Activated CD4-positive, alpha-beta T cell treated with anti-CD3 and anti-CD28 coated beads, Interleukin-2, amount 10 ng/mL, durations not matched to agents 24 days and 14 days (primary cell): ENCODE results near the gene DDX1. TPM values are rescaled to one million over a fixed set of nuclear protein-coding genes. Genes with fewer than 3 reads are reported as not detected.
A peak's percentile ranks its signal among the peaks of the same experiment; 100 is the strongest.

Experiments used
- DNase-seq: peaks from one replicate; pipeline ENCODE4 v3.0.0; 2022
- H3K27ac Mint-ChIP-seq: one replicate; pipeline ENCODE4 v1.8.0; 2022; ENCODE audit warnings: mild to moderate bottlenecking, mixed read lengths
- H3K27me3 Mint-ChIP-seq: one replicate; pipeline ENCODE4 v1.8.0; 2022; ENCODE audit warnings: mixed read lengths
- H3K36me3 Mint-ChIP-seq: one replicate; pipeline ENCODE4 v1.8.0; 2022; ENCODE audit warnings: low read depth, mild to moderate bottlenecking, mixed read lengths
- H3K4me1 Mint-ChIP-seq: one replicate; pipeline ENCODE4 v1.8.0; 2021; ENCODE audit warnings: mixed read lengths
- H3K4me3 Mint-ChIP-seq: one replicate; pipeline ENCODE4 v1.8.0; 2022; ENCODE audit warnings: mild to moderate bottlenecking, moderate library complexity, mixed read lengths
- H3K9me3 Mint-ChIP-seq: one replicate; pipeline ENCODE4 v1.8.0; 2021; ENCODE audit warnings: mixed read lengths
- intact Hi-C: fragments of 100-400 bp; cut with micrococcal nuclease; formaldehyde crosslinking; loops from one replicate; pipeline ENCODE4 v1.15.1; 2023
- total RNA-seq: library from RNA; stranded (reverse); gene quantifications from 2 replicates; pipeline ENCODE4 v1.2.3, GENCODE V29; 2022

DDX1 gene
- total RNA-seq, 1 donor from 2014 or later, result 116 TPM

DNA sequence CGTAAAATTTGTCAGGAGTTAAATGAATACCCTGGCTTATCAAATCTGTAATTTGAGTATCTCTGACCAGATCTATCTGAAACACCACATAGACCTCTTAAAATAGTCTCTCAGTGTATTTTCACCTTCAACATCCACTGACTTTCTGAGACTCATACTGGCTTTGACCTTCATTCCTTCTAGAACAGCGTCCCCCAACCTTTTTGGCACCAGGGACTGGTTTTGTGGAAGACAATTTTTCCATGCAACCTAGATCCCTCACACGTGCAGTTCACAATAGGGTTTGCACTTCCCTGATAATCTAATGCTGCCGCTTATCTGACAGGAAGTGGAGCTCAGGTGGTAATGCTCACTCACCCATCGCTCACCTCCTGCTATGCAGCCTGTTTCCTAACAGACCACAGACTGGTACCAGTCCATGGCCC, 33.8 kb upstream of the DDX1 start:
- H3K27me3 Mint-ChIP-seq, result no peaks in the 10 kb centered on the region
- peak; percentile 44 for DNase-seq
- H3K4me3 Mint-ChIP-seq, result no peak overlapping the region
- no peak overlapping the region for H3K27ac Mint-ChIP-seq
- peaks cover 8% of the 10 kb centered on the region for H3K36me3 Mint-ChIP-seq
- intact Hi-C loops, result no loop called here
- H3K4me1 Mint-ChIP-seq, result peaks cover 26% of the 10 kb centered on the region
- no peaks in the 10 kb centered on the region for H3K9me3 Mint-ChIP-seq

DNA sequence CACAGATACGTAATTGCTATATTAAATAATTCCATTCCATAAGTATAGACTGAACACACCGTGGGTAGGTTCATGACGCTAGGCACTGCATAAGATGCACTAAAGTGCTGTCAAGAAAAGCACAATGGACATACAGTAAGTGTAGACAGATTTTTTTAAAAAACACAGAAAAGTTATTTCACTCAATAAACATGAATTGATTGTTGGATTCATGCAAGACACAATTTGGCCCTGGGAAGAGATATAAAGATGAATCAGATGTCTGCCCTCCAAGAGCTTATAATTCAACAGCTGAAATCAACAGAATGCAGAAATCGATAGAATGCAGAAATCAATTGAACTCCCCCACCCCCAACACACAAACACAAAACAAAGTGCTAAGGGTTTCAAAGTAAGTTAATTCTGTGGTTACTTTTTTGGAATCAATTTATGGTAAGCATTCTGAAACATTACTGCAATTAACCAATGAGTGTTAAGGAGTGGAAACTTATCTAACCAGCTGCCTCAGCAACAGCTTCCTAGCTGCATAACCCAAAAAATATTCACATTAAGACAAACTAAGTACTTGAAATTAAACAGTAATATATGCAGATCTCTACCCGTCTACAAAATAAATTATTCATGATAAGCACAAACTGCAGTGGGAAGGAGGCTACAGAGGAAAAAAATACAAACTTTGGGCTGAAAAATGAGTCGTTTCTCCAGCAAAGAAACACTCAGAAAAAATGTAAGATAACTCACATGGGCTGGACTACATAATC, 32.1 kb upstream of the DDX1 start:
- Mint-ChIP-seq H3K4me1 (peaks cover 31% of the 10 kb centered on the region), H3K36me3 (peaks cover 2% of the 10 kb centered on the region), H3K4me3 (peak overlapping the region; percentile 99), H3K9me3 (no peaks in the 10 kb centered on the region), H3K27me3 (peaks cover 3% of the 10 kb centered on the region), H3K27ac (no peak overlapping the region)
- intact Hi-C loops, result loop anchor here (2.0 to 5.0 kb wide), 2 partner anchors 182 to 383 kb away; no protein-coding TSS in a partner anchor
- peak; percentile 36 for DNase-seq

DNA sequence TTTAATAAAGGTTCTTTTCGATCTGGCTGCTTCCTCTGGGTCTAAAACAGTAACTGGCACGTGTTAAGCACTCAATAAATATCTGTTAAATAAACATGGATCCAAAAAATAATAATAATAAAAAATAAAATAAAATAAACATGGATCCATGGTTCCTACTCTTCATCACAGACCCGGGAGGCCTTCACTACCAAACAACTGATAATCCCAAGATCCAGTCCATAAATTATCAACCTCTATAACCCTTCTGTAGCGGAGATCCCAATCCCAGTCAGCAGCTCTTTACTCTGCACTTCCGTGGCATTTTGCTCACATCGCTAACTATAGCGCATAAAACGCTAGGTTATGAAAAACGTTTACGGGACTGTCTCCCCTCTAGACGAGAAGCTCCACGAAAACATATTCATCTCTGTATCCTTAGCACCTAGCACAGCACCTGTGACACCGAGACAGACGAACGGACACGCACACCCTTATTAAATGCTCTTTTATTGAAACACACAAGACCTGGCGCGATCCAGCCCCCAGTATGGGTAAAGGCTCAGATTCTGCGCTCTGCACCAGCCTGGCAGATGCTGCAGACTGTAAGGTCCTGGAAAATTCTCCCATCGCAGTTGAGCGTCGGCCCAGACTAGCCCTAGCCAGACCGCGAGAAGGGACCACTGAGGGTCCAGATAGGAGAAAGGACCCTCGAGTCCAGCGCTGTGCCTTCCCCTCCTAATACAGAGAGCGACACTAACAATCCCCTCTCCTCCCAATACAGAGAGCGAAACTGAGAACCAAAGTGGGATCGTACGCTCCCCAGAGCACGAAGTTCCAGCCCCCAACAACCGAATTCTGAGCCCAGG, 31.3 kb upstream of the DDX1 start:
- peaks cover 3% of the 10 kb centered on the region for H3K27me3 Mint-ChIP-seq
- peaks cover 2% of the 10 kb centered on the region for H3K36me3 Mint-ChIP-seq
- no peak for DNase-seq
- no peaks in the 10 kb centered on the region for H3K9me3 Mint-ChIP-seq
- intact Hi-C loops, result loop anchor here (2.0 to 5.0 kb wide), 2 partner anchors 183 to 384 kb away; no protein-coding TSS in a partner anchor
- peaks cover 31% of the 10 kb centered on the region for H3K4me1 Mint-ChIP-seq
- peak overlapping the region; percentile 94 for H3K27ac Mint-ChIP-seq
- peak overlapping the region; percentile 99 for H3K4me3 Mint-ChIP-seq

GRCh38 chr2:15560988-15561573, 30.6 kb upstream of the DDX1 start, which contains the start of gene NBAS:
TSS of gene NBAS (minus strand) at chr2:15561334. CDS start at chr2:15561304, 30 bp downstream.
- intact Hi-C loops, result loop anchor here (1.0 to 5.0 kb wide), 4 partner anchors 30 to 419 kb away; partner anchors contain the start of gene DDX1
- DNase-seq, result peak; percentile 92

GRCh38 chr2:15561574-15562344, 29.9 kb upstream of the DDX1 start:
- Mint-ChIP-seq H3K27ac (peak overlapping the region; percentile 94), H3K27me3 (peaks cover 5% of the 10 kb centered on the region), H3K4me1 (peaks cover 31% of the 10 kb centered on the region), H3K4me3 (peak overlapping the region; percentile 99), H3K36me3 (no peaks in the 10 kb centered on the region), H3K9me3 (no peaks in the 10 kb centered on the region)
- intact Hi-C loops, result loop anchor here (1.0 to 5.0 kb wide), 4 partner anchors 30 to 419 kb away; partner anchors contain the start of gene DDX1
- peak; percentile 74 for DNase-seq

More at GRCh38 chr2:15560988-15561573, 30.6 kb upstream of the DDX1 start, which contains the start of gene NBAS:
- Mint-ChIP-seq H3K4me3 (peak within 1 kb of the TSS; percentile 99), H3K9me3 (no peaks in the 10 kb centered on the region), H3K27me3 (peaks cover 3% of the 10 kb centered on the region), H3K36me3 (no peaks in the 10 kb centered on the region), H3K27ac (peak within 1 kb of the TSS; percentile 94), H3K4me1 (peaks cover 31% of the 10 kb centered on the region)

GRCh38 chr2:15562354-15563031, 29.2 kb upstream of the DDX1 start:
- H3K36me3 Mint-ChIP-seq, result no peaks in the 10 kb centered on the region
- intact Hi-C loops, result loop anchor here (5.0 kb wide), 1 partner anchor 185 kb away; no protein-coding TSS in a partner anchor
- H3K27me3 Mint-ChIP-seq, result peaks cover 6% of the 10 kb centered on the region
- no peaks in the 10 kb centered on the region for H3K9me3 Mint-ChIP-seq
- peaks cover 31% of the 10 kb centered on the region for H3K4me1 Mint-ChIP-seq
- no peak for DNase-seq
- peak overlapping the region; percentile 94 for H3K27ac Mint-ChIP-seq
- H3K4me3 Mint-ChIP-seq, result peak overlapping the region; percentile 99

DNA sequence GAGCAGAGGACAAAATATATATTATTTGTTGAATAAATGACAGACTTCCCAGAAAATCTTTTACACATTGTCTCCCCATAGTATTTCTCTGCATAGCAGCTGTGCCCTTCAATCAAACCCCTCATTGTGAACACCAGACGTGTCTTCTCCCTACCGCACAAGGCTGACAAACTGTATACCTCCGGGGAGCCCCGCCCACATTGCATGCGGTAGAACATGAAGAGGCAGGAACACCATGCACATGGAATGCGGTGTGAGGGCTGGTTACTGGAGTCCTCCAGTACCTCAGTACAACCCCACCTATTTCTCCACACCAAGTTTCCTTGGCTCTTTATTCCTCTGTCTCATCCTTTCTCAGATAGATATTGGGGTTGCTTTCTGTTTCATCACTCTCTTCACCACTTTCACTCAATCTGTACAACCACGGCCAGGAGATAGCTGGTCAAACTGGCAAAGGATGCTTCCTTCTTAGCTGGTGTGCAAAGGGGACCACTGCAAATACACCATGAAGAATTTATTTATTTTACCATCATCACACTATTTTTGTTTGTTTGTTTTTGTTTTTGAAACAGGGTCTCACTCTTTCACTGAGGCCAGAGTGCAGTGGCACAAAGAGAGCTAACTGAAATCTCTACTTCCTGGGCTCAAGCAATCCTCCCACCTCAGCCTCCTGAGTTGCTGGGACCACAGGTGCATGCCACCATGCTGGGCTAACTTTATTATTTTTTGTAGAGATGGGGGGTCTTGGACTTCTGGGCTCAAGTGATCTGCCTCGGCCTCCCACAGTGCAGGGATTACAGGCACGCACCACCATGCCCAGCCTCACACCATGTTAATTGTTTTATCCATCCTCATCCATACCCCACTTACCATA, 28.2 kb upstream of the DDX1 start:
- Mint-ChIP-seq H3K27me3 (peaks cover 7% of the 10 kb centered on the region), H3K27ac (no peak overlapping the region), H3K4me1 (peaks cover 27% of the 10 kb centered on the region), H3K9me3 (no peaks in the 10 kb centered on the region), H3K4me3 (peak overlapping the region; percentile 17), H3K36me3 (no peaks in the 10 kb centered on the region)
- intact Hi-C loops, result loop anchor here (5.0 kb wide), 1 partner anchor 186 kb away; no protein-coding TSS in a partner anchor
- no peak for DNase-seq

- intact Hi-C loops, result no loop called here
- no peak for DNase-seq
Observed at GRCh38 chr2:15565392-15565791, 26.3 kb upstream of the DDX1 start.

DNA sequence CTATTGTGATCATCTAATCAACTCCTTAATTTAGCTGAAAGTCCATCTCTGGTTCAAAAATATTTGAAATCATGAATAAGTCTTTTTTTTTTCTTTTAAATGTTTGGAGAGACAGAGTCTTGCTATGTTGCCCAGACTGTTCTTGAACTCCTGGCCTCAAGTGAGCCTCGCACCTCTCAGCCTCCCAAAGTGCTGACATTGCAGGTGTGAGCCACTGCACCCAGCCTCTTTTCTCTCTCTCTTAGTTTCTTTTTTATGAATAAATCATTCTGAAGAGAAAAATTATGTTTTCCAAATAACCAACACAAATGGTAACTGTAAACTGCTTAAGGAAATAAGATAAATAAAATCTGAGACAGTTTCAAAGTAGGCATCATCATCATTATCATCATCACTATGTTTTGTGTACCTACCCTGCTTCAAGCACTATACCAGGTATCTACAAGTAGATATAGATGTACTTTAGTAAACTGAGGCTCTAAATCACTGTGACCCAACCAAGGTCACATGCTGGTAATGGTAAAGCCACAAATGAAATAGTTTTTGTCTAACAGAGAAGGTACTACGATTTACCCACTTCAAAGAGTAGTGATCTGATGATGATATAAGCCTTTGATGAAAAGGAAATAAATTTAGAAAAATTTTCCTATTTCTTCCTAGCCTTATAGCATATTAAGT, 25.5 kb upstream of the DDX1 start:
- H3K27ac Mint-ChIP-seq, result no peak overlapping the region
- H3K36me3 Mint-ChIP-seq, result no peaks in the 10 kb centered on the region
- intact Hi-C loops, result no loop called here
- no peaks in the 10 kb centered on the region for H3K9me3 Mint-ChIP-seq
- H3K27me3 Mint-ChIP-seq, result peaks cover 12% of the 10 kb centered on the region
- peaks cover 17% of the 10 kb centered on the region for H3K4me1 Mint-ChIP-seq
- no peak for DNase-seq
- no peak overlapping the region for H3K4me3 Mint-ChIP-seq

More at GRCh38 chr2:15565392-15565791, 26.3 kb upstream of the DDX1 start:
- Mint-ChIP-seq H3K36me3 (no peaks in the 10 kb centered on the region), H3K4me1 (peaks cover 17% of the 10 kb centered on the region), H3K27me3 (peaks cover 12% of the 10 kb centered on the region), H3K4me3 (no peak overlapping the region), H3K27ac (no peak overlapping the region), H3K9me3 (no peaks in the 10 kb centered on the region)

DNA sequence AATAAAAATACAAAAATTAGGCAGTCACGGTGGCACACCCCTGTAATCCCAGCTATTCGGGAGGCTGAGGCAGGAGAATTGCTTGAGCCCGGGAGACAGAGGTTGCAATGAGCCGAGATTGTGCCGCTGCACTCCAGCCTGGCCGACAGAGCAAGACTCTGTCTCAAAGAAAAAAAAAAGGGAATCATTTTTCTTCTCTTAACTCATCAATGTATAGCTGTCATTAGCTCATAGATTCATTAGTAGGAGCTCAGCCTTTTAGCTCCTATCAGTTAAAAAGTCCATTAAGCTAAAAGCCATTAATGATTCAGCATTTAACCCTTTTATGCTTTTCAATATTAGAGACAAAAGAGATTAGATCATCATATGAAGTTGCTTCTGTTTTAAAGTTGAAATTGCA, 24.8 kb upstream of the DDX1 start:
- Mint-ChIP-seq H3K27ac (no peak overlapping the region), H3K4me3 (no peak overlapping the region), H3K36me3 (no peaks in the 10 kb centered on the region), H3K4me1 (peaks cover 12% of the 10 kb centered on the region), H3K27me3 (peaks cover 13% of the 10 kb centered on the region), H3K9me3 (no peaks in the 10 kb centered on the region)
- DNase-seq, result no peak
- intact Hi-C loops, result no loop called here

GRCh38 chr2:15568874-15569273, 22.8 kb upstream of the DDX1 start:
- no peaks in the 10 kb centered on the region for H3K36me3 Mint-ChIP-seq
- peaks cover 15% of the 10 kb centered on the region for H3K27me3 Mint-ChIP-seq
- no peaks in the 10 kb centered on the region for H3K4me1 Mint-ChIP-seq
- no peak overlapping the region for H3K27ac Mint-ChIP-seq
- no peaks in the 10 kb centered on the region for H3K9me3 Mint-ChIP-seq
- intact Hi-C loops, result no loop called here
- no peak overlapping the region for H3K4me3 Mint-ChIP-seq
- no peak for DNase-seq
